Lower lobe of right lung (tissue), 2 donors: ENCODE results near the gene TNFRSF19. TPM values are rescaled to one million over a fixed set of nuclear protein-coding genes. Genes with fewer than 3 reads are reported as not detected.
A peak's percentile ranks its signal among the peaks of the same experiment; 100 is the strongest.

ENCODE experiments used
- ATAC-seq, 2 donors: fragments of 200-7000 bp; cut with Tn5 transposase; one replicate each; pipeline ENCODE4 v1.9.1; 2020 to 2022; ENCODE audit warnings: mild to moderate bottlenecking in 2 of 2, moderate library complexity in 2 of 2
- DNase-seq: peaks from one replicate; pipeline ENCODE4 v3.0.0-alpha.2; 2020
- H3K27ac ChIP-seq: fragments of 200-600 bp; one replicate; pipeline ENCODE4 v1.8.0; 2022
- H3K27me3 ChIP-seq: fragments of 200-600 bp; one replicate; pipeline ENCODE4 v1.8.0; 2022; ENCODE audit warnings: low read depth
- H3K36me3 ChIP-seq: fragments of 200-600 bp; one replicate; pipeline ENCODE4 v1.8.0; 2022; ENCODE audit warnings: mild to moderate bottlenecking
- H3K4me1 ChIP-seq: fragments of 200-600 bp; one replicate; pipeline ENCODE4 v1.8.0; 2022
- H3K4me3 ChIP-seq: fragments of 200-600 bp; one replicate; pipeline ENCODE4 v1.8.0; 2022; ENCODE audit warnings: mild to moderate bottlenecking
- H3K9me3 ChIP-seq: fragments of 200-600 bp; one replicate; pipeline ENCODE4 v1.8.0; 2022
- CTCF ChIP-seq: fragments of 200-600 bp; IDR thresholded peaks from one replicate; pipeline ENCODE4 v1.8.0; 2022; ENCODE audit warnings: antibody characterized with exemption, mild to moderate bottlenecking
- intact Hi-C: fragments of 100-400 bp; cut with DNase I; formaldehyde crosslinking; loops from one replicate; pipeline ENCODE4 v1.11.0; 2022
- total RNA-seq: library from RNA; stranded (reverse); fragmentation: NEBNext Ultra II Directional; extraction: Animal tissue kit (Norgen Biotek cat#: 25700); gene quantifications from one replicate; pipeline ENCODE4 v1.2.1, GENCODE V29; 2021
- donor health status: DM: no; HTN: yes; CAD: no; lungs with severe emphysema.

Gene TNFRSF19
- total RNA-seq, 1 donor from 2014 or later: 21.1 TPM

DNA sequence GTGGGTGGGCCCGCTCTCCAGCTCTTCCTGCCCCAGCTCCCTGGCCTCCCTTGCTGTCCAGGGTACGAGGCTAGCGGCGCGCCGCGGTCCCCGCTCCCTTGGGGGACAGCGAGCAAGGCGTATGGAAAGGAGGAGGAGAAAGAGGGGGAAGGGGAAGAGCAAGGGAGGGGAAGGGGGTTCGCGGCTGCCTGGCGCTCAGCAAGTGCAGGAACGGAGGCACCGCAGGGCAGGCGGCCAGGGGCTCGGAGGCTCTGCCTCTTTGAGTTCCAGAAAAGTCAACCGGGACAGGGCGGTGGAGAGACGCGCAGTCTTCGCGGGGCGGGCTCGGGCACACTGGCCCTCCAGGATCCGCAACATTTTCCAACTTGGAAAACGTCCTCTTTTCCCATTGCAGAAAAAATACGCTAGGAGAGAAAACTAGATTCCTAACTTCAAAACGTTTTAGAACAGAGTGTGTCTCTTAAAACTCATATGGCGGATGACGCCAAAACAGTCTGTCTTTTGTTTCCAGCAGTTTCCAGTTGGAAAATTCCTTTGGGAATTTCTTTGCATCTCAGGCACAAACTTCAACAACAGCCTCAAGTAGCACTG, 23.1 kb upstream of the TNFRSF19 start:
- ATAC-seq (peak in 1 of 2 donors; percentile 31), DNase-seq (no peak)
- H3K27me3 ChIP-seq: peaks cover 3% of the 10 kb centered on the region
- peak overlapping the region; percentile 50 for H3K4me3 ChIP-seq
- no peaks in the 10 kb centered on the region for H3K9me3 ChIP-seq
- no peak for TF ChIP-seq CTCF
- intact Hi-C loops: no loop called here
- no peaks in the 10 kb centered on the region for H3K4me1 ChIP-seq
- no peaks in the 10 kb centered on the region for H3K36me3 ChIP-seq
- H3K27ac ChIP-seq: peak overlapping the region; percentile 66

GRCh38 chr13:23549724-23550123, 20.5 kb upstream of the TNFRSF19 start:
- H3K4me1 ChIP-seq: no peaks in the 10 kb centered on the region
- H3K27ac ChIP-seq: no peak overlapping the region
- no peaks in the 10 kb centered on the region for H3K36me3 ChIP-seq
- H3K9me3 ChIP-seq: no peaks in the 10 kb centered on the region
- no peak for DNase-seq
- H3K4me3 ChIP-seq: no peak overlapping the region
- H3K27me3 ChIP-seq: peaks cover 3% of the 10 kb centered on the region
- no peak for TF ChIP-seq CTCF
- no peak for ATAC-seq
- intact Hi-C loops: no loop called here

DNA sequence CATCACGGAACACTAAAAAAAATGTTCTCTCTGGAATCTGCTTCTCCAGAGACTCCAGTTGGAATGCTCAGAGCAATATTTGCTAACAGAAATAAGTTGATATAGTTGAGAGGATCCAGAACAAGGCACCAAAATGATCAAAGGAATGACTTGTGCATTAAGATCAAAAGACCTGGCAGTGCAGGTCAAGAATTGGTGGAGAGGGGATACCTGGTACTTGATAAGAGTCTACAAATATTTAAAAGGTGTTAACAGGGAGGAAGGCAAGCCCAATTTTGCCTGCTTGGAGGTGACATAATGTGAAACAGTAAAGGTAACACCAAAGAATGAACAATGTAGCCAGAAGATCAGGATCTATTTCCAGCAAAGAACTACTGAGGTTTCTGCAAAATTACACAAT, 20.0 kb upstream of the TNFRSF19 start:
- Histone ChIP-seq H3K9me3 (no peaks in the 10 kb centered on the region), H3K27ac (no peak overlapping the region), H3K4me1 (no peaks in the 10 kb centered on the region), H3K36me3 (no peaks in the 10 kb centered on the region), H3K4me3 (no peak overlapping the region), H3K27me3 (peaks cover 3% of the 10 kb centered on the region)
- no peak for TF ChIP-seq CTCF
- ATAC-seq: peak; percentile 34 to 62
- no peak for DNase-seq
- intact Hi-C loops: no loop called here

- ATAC-seq: no peak
- no peak overlapping the region for H3K4me3 ChIP-seq
- H3K27ac ChIP-seq: no peak overlapping the region
- no peaks in the 10 kb centered on the region for H3K4me1 ChIP-seq
- intact Hi-C loops: no loop called here
- no peak for DNase-seq
- no peaks in the 10 kb centered on the region for H3K36me3 ChIP-seq
- peaks cover 3% of the 10 kb centered on the region for H3K27me3 ChIP-seq
- no peak for TF ChIP-seq CTCF
- no peaks in the 10 kb centered on the region for H3K9me3 ChIP-seq
Measured at GRCh38 chr13:23551213-23552008, 18.8 kb upstream of the TNFRSF19 start.

GRCh38 chr13:23552171-23552570, 18.0 kb upstream of the TNFRSF19 start:
- Histone ChIP-seq H3K4me1 (no peaks in the 10 kb centered on the region), H3K27me3 (peaks cover 3% of the 10 kb centered on the region), H3K36me3 (no peaks in the 10 kb centered on the region), H3K9me3 (no peaks in the 10 kb centered on the region), H3K4me3 (no peak overlapping the region), H3K27ac (no peak overlapping the region)
- no peak for ATAC-seq
- TF ChIP-seq CTCF: no peak
- no peak for DNase-seq
- intact Hi-C loops: no loop called here
